Stimulated activated CD8-positive, alpha-beta memory T cell treated with anti-CD3 and anti-CD28 coated beads, Interleukin-15, amount 100 ng/mL, for 4 hours (primary cell): ENCODE results near the gene CD79A.

Experiments used
- DNase-seq, 2 donors: peaks; one replicate each; pipeline ENCODE4 v3.0.0-alpha.2; 2020; ENCODE audit warnings: low read depth in 2 of 2

The CD79A gene

DNA sequence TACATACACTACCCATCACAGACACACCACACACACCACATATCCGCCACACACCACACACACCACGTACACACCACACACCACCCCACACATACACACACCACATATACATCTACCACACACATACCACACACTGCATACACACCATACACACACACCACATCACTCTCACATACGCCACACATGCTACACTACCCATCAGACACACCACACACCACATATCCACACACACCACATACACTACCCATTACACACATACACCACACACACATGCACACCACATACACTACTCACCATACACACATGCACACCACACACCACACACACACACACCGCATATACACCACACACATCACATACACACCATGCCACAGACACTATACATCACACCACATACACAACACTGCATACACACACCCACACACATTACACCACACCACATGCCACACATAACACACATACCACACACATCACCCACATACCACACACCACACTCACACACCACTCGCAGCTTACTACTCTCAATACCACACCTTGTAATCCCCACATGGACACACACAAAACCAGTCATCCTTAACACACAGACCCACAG lies 41.7 kb downstream of the CD79A start:
- no peak for DNase-seq

- DNase-seq: no peak
Measured at GRCh38 chr19:41919948-41920712, 43.1 kb downstream of the CD79A start.

DNA sequence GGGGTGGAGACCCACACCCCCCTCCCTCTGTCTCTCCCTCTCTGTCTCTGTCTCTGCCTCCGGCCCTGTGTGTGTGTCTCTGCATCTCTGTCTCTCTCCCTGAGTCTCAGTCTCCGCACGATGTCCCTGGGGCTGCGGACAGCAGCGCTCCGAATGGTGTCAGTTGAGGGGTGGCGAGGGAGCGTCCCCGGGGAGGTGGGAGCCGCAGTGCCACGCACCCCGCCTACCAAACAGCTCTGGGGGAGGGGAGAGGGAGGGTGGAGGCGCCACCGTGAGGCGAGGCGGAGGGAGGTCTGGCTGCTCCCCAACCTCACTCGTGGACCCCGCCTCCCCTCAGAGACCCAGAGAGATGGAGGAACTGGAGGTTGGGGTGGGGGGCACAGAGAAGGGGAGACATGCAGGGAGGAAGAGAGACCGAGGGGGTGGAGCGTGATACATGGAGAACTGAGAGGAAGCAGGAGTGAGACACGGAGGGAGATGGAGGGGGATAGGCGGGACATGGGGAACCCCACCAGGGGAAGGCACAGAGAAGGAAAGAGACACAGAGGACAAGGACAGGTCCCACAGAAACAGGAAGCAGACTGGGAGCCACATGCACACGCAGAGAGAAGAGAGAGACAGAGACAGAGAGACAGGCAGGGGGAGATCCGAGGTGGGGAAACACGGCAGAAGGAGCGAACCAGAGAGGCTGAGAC lies 44.0 kb downstream of the CD79A start:
- no peak for DNase-seq

GRCh38 chr19:41921577-41922576 lies 44.8 kb downstream of the CD79A start:
- no peak for DNase-seq

DNA sequence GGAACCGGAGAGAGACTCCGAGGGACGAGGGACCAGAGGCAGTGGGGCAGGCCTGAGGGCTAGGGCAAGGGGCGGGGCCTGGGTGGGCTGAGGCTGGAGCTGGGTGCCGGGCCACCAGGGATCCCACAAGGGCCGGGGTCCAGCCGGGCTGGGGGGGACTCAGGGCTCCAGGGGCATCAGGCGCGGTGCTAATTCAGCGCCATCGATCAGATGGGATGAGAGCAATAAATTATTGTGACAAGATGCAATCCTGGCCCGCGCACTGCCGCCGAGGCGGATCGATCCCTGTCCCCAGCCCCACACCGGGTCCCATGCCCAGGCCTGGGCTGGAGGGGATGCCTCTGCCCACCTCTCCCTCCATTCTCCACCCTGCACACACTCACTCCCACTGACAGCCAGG lies 45.5 kb downstream of the CD79A start:
- no peak for DNase-seq

- no peak for DNase-seq
Measured at GRCh38 chr19:41923045-41923788, 46.1 kb downstream of the CD79A start.

GRCh38 chr19:41924151-41925145 lies 47.4 kb downstream of the CD79A start:
- DNase-seq: no peak

- DNase-seq: no peak
Measured at GRCh38 chr19:41925208-41926003, 48.3 kb downstream of the CD79A start.

GRCh38 chr19:41926028-41926762 lies 49.1 kb downstream of the CD79A start:
- no peak for DNase-seq

DNA sequence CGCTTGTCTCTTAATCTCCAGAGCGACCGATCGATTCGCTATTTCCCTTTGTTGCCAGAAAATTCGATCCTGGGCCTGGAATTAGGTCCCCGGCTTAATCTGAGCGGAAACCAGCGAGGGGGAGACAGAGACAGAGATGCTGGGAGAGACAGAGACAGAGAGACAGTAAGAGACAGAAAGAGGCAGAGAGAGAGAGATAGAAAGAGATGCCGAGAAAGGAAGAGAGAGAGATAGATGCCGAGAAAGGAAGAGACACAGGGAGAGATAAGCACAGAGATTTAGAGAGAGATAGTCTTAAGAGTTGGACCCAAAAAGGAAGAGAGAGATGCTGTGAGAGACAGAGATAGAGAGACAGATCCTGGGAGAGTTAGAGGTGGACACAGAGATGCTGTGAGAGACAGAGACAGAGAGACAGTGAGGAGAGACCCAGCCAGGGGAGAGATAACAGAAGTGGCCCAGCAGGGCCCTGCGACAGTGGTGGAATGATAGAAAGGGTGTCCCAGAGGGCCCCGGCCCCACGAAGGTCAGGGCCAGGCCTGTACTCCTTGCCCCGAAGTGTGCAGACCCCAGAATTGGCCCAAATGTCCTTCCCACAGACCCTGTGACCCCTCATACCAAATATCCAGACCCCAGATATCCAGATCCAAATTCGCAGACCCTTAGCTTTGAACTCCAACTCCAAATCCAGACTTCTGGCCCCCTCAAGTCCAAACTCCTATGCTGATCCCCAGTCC lies 49.9 kb downstream of the CD79A start:
- no peak for DNase-seq

DNA sequence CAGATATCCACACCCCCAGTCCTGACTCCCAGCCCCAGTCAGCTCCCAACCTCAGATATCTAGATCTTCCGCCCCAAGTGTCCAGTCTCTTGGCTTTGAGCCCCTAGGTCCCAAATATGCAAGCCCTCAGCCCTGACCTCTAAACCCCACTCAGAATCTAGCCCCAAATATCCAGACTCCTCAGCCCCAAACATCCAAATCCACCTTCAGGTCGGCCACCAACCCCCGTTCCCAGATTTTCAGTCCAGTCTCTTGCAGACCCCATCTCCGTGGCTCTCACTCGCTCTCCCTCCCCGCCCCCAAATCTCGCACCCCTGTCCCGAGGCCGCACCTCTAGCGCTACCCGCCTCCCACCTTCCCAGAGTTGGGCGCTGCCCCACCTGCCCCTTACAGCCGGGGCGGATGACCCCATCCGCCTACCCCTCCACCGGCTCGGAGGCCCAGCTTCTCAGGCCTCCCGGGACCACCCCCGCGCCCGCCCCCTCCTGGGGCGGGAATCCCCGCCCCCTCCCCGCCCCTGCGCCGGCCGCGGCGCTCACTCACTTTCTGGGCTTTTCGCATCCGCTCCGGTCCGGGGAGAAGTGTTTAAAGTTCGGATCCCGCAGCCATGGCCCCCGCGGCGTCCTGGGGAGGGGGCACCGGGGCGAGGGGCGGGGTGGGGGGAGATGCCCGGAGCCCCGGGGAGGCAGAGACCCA lies 50.6 kb downstream of the CD79A start:
- no peak for DNase-seq

DNA sequence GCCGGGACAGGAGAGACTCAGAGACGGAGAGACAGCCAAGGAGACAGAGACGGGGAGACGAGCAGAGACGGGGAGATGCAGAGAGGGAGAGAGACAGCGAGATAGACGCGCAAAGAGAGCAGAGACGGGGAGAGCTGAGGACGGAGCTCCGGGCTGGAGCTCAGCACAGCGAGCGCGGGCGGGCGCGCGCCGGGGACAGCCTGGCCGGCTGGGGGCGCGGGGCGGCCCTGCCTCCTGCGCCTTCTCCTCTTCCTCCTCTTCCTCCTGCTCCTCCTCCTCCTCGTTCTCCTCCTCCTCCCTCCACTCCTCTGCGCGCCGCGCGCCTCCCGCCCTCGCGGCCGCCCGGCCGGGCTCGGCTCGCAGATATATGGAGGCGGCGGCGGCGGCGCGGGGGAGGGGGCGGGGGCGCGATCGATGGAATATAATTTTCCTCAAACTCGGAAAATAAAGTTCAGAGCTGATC lies 51.2 kb downstream of the CD79A start, which contains the start of gene ERFL:
Gene ERFL, minus strand, starts transcription at position 229 of the 463 bp plus-strand sequence. CDS start 15,530 bp downstream, outside the sequence.
- no peak for DNase-seq

DNA sequence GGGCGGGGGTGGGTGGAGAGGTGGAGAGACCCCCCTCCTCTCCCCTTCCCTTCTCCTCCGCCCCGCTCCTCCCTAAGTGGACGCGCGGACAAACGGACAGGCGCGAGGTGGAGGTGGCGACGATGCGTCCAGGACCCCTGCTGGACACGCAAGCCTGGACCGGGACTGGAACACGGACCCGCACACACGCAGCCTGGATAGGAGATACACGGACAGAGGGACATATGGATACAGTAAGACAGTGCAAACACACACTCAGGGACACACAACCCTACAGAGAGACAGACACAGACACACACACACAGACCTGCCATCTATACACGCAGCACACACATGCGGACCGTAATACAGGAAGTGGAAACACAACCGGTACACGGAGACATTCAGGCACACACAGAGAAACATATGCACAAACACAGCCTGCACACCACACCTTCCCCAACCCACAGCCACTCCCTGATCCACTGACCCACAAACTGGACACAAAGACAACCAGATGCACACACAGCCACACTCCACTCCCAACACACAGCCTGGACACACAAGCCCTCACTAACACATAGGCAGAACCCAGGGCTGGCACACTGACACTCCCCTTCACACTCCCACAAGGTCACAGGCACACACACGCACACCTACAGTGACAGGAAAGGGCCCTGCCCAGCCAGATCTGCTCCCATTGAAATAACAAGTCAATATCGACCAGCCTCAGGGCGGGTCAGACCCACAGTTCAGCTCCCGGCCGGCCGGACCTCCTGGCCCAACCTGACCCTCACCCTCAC lies 51.9 kb downstream of the CD79A start:
- DNase-seq: no peak

DNA sequence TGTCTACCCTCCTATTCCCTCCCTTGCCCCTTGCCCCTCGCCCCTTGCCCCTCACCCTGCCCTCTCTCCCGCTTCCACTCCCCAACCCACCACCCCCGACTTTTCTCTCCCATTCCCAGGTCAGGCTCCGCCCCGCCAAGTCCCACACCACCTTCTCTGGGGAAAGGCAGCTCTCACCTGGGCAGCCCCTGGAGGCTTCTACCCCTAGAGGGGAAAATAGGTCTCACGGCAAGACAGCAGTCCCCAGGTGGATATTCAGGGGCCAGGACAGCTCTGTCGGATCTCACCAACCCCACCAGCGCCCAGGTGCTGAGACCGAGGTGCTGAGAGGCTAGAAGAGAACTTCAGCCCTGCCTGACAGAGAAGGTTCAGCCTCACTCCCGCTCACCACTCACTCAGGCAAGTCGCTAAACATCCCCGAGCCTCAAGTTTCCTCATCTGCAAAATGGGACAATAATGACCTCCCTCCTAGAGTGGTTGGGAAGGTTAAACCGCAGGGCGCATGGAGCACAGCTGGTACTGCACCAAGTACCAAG lies 52.5 kb downstream of the CD79A start:
- no peak for DNase-seq

DNA sequence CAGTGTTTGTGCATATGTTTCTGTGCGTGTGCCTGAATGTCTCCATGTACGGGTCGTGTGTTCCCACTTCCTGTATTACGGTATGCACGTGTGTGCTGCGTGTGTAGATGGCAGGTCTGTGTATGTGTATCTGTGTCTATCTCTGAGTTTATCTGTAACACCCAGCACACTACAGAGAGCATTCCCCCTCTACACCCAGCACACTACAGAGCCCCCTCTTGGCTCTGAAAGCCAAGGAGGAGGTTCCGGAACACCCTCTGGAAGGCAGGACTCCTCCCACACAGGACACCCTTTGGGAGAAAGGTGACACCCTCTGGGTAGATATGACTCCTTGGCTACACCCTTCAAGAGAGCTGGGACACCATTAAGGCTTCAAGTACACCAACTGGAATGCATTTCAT lies 53.2 kb downstream of the CD79A start:
- DNase-seq: no peak
